Aorta (tissue), 5 donors: ENCODE results near the gene FSTL1. TPM values are rescaled to one million over a fixed set of nuclear protein-coding genes. Genes with fewer than 3 reads are reported as not detected.

Experiments used
- ATAC-seq: fragments of 200-7000 bp; cut with Tn5 transposase; one replicate; pipeline ENCODE4 v1.9.1; 2022; ENCODE audit warnings: moderate library complexity; ENCODE audit not compliant: low FRiP score
- DNase-seq, 2 donors: peaks; one replicate each; pipeline ENCODE4 v3.0.0-alpha.2; 2020
- H3K27ac ChIP-seq, 2 donors: one replicate each; pipeline ENCODE4 v1.5.1; 2013; ENCODE audit warnings: low read length in 2 of 2, mild to moderate bottlenecking in 2 of 2, moderate library complexity in 2 of 2, control low read depth in 1 of 2, inconsistent platforms in 1 of 2, low read depth in 1 of 2
- H3K27me3 ChIP-seq, 2 donors: one replicate each; pipeline ENCODE4 v1.6.1; 2013; ENCODE audit warnings: control low read depth in 1 of 2, low read length in 1 of 2, mild to moderate bottlenecking in 1 of 2, moderate library complexity in 1 of 2; ENCODE audit not compliant: insufficient read depth in 2 of 2, control insufficient read depth in 1 of 2
- H3K36me3 ChIP-seq, 2 donors: one replicate each; pipeline ENCODE4 v1.6.1; 2013; ENCODE audit warnings: control low read depth in 1 of 2, low read length in 1 of 2, mild to moderate bottlenecking in 1 of 2; ENCODE audit not compliant: insufficient read depth in 2 of 2, control insufficient read depth in 1 of 2
- H3K4me1 ChIP-seq, 2 donors: one replicate each; pipeline ENCODE4 v1.6.1; 2013; ENCODE audit warnings: low read length in 2 of 2, control low read depth in 1 of 2, mild to moderate bottlenecking in 1 of 2, moderate library complexity in 1 of 2; ENCODE audit not compliant: insufficient read depth in 2 of 2, control insufficient read depth in 1 of 2
- H3K4me3 ChIP-seq, 2 donors: one replicate each; pipeline ENCODE4 v1.5.1; 2013; ENCODE audit warnings: low read length in 2 of 2, control low read depth in 1 of 2, mild to moderate bottlenecking in 1 of 2
- H3K9me3 ChIP-seq: one replicate; pipeline ENCODE4 v1.6.1; 2013; ENCODE audit warnings: mild to moderate bottlenecking, low read length; ENCODE audit not compliant: control insufficient read depth
- WGBS, 2 donors: extraction: QIAGEN DNeasy Blood & Tissue Kit; methylation state at CpG; one replicate each; pipeline ENCODE4 v1.1.7; 2013; 5-methylcytosine and 5-hydroxymethylcytosine counted together
- intact Hi-C, 2 donors: fragments of 100-400 bp; cut with DNase I; formaldehyde crosslinking; loops; one replicate each; pipeline versions ENCODE4 v1.14.2 to v1.15.0; 2022
- polyA plus RNA-seq, 2 donors: library from polyadenylated mRNA; stranded (reverse); fragments of 200-250 nt; gene quantifications; one replicate each; pipeline ENCODE4 v1.2.3, GENCODE V29; 2013
- total RNA-seq, 2 donors: library from RNA; stranded (reverse); fragmentation: NEBNext Ultra II Directional; extraction: Animal tissue kit (Norgen Biotek cat#: 25700); gene quantifications; one replicate each; pipeline ENCODE4 v1.2.1, GENCODE V29; 2021
- donor health status: healthy with polysubstance abuse.
- donor health status: Bipolar disorder and iron deficiency.
- donor health status: DM: no; HTN: no; CAD: no.
- donor health status: DM: no; HTN: no; CAD: no.
- donor health status: DM: yes; HTN: yes; CAD: no.

Gene FSTL1
- total and polyA plus RNA-seq, 4 donors = 103 to 833 (median 517) TPM

DNA sequence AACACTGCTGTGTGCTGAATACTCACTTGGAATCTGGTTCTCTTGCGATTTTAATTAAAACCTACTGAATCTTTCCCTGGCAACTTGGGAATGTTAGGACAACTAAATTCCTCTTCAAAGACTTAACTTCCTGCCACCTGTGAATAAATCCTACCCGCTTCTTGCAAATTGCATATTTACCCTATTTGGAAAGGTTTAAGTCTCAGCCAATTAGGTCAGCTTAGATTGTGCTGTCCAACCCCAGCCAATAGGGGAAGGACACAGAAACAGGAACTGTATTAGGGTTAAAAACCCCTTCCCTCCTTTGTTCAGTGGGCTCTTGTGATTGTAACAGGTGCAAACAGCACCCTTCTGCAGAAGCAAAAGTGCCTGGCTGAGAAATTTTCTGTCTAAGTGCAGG lies 38.6 kb upstream of the FSTL1 start:
- Histone ChIP-seq H3K4me1 (no peaks in the 10 kb centered on the region), H3K27me3 (no peaks in the 10 kb centered on the region), H3K4me3 (no peak overlapping the region), H3K36me3 (no peaks in the 10 kb centered on the region), H3K9me3 (no peaks in the 10 kb centered on the region), H3K27ac (no peak overlapping the region)
- 98 to 100% methylated on average over 2 of the region's 2 CpGs for WGBS, 2 donors
- DNase-seq (no peak), ATAC-seq (no peak)
- intact Hi-C loops = no loop called here

DNA sequence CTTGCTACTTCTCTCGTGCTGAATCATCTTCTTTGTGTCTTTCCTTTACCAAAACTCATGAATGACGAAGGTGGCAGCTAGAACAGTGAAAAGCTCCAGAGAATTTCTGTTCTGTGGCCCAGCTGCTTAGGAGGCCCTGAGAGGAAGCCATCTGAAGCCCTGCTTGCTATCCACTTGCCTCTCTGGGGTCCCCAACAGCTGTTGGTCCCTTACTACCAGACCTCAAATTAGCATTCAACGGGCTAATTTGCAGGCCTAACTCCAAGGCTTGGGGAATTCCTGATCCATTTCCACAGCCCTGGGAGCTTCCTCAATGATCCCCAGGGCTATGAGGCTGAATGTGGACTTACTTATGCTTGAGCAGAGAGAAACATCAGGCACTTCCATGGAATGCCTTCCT lies 37.5 kb upstream of the FSTL1 start:
- H3K27ac ChIP-seq = no peak overlapping the region
- ATAC-seq = no peak
- intact Hi-C loops = no loop called here
- 75 to 84% methylated on average over 3 of the region's 3 CpGs for WGBS, 2 donors
- no peak for DNase-seq
- no peak overlapping the region for H3K4me3 ChIP-seq
- no peaks in the 10 kb centered on the region for H3K36me3 ChIP-seq
- no peaks in the 10 kb centered on the region for H3K9me3 ChIP-seq
- H3K27me3 ChIP-seq = no peaks in the 10 kb centered on the region
- no peaks in the 10 kb centered on the region for H3K4me1 ChIP-seq

DNA sequence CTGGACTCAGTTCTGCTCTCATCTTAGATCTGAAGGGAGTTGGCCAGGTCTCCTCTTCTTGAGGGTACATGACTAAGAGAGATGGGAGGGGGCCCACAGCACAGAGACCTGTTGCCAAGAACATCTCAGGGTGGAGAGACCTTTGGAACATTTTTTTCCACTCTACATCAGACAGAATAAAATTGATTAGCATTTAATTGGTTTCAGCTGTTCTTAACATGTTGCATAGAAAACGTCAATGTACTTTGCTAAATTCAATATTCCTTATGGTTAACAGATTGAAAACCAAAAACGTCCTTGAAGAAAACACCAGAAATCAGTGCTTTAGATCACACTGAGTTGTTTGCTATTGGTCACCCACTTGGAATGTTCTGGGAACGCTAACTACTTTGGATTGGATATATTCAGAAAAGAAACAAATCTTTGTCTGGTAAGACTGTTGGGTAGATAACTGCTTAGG lies 36.4 kb upstream of the FSTL1 start:
- Histone ChIP-seq H3K36me3 (no peaks in the 10 kb centered on the region), H3K9me3 (no peaks in the 10 kb centered on the region), H3K4me1 (no peaks in the 10 kb centered on the region), H3K4me3 (no peak overlapping the region), H3K27ac (no peak overlapping the region), H3K27me3 (no peaks in the 10 kb centered on the region)
- DNase-seq (no peak), ATAC-seq (peak; percentile 77)
- intact Hi-C loops = no loop called here
- 6 to 11% methylated on average over 3 of the region's 3 CpGs for WGBS, 2 donors

DNA sequence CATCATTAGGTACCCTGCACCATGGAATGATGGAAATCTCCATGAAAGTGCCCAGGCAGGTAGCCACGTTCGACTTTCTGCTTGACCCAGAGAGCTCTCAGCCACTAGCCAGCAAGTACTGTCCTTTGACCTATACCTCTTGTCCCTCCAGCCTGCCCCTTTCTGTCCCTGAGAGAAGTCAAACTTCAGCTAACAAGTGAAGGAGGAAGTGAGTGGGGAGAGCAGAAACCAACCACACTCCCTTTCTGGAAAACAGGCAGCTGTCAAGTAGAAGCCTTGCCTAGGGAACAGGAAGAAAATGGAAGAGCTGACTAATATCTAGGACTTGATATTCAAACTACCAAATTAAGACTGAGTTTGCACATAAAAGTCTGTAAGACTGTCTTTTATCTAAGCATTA lies 30.3 kb upstream of the FSTL1 start:
- no peaks in the 10 kb centered on the region for H3K9me3 ChIP-seq
- ATAC-seq = no peak
- 86 to 96% methylated on average over 2 of the region's 2 CpGs for WGBS, 2 donors

DNA sequence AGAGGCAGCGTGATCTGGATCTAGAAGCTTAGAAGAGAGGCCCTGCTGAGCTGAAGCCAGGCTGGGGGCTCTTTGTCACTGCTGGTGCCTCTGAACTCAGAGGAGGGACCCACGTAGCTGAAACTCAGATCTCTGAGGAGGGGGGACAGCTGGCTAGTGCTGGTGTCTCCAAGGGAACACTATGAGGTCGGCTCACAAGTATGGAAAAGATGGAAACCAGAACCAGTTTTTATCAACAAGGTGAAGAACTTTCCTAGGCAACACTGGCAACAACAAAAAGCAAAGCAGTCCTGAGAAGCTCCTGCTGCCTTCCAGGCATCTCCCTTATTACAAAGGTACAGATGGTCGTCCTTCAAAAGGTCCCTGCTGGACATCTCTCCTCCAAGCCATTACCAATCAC lies 27.0 kb upstream of the FSTL1 start:
- H3K27me3 ChIP-seq = no peaks in the 10 kb centered on the region
- intact Hi-C loops = no loop called here
- no peak overlapping the region for H3K27ac ChIP-seq
- H3K9me3 ChIP-seq = no peaks in the 10 kb centered on the region
- no peaks in the 10 kb centered on the region for H3K4me1 ChIP-seq
- no peak for ATAC-seq
- 73 to 88% methylated on average over 4 of the region's 4 CpGs for WGBS, 2 donors
- no peak overlapping the region for H3K4me3 ChIP-seq
- H3K36me3 ChIP-seq = no peaks in the 10 kb centered on the region
- no peak for DNase-seq

More for the DNA sequence above, 30.3 kb upstream of the FSTL1 start:
- intact Hi-C loops = no loop called here
- no peak for DNase-seq
- Histone ChIP-seq H3K4me3 (no peak overlapping the region), H3K27me3 (no peaks in the 10 kb centered on the region), H3K36me3 (no peaks in the 10 kb centered on the region), H3K27ac (no peak overlapping the region), H3K4me1 (no peaks in the 10 kb centered on the region)

DNA sequence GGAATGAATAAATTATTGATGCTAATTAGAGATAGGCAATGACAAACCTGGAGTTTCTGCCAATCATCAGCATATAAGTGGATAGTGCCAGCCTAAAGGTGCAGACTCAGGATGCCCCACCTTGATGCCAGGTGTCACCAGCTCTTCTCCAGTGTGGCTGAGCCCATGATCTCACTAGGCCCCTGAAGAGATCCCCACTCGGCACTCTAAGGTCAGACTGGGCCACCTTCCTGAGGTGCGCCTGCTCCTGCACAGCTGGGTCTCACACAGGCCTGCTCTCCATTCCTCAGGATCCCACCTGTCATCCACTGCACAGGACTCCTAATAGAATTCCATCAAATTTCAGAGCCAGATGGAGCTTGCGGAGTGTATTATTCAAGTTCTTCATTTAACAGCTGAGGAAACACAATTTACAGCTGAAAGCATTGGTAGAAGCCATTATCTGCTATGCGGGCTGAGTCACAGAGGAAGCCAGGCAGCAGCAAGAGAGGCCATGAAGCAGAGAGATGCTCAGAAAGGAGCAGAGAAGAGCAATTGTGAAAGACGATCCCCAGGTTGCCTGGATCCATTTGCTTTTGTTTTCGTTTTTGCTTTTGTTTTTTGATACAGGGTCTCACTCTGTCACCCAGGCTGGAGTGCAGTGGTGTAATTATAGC lies 25.1 kb upstream of the FSTL1 start:
- H3K4me3 ChIP-seq = no peak overlapping the region
- H3K27me3 ChIP-seq = no peaks in the 10 kb centered on the region
- intact Hi-C loops = no loop called here
- no peaks in the 10 kb centered on the region for H3K9me3 ChIP-seq
- ATAC-seq (no peak), DNase-seq (no peak)
- peaks cover 0 to 2% of the 10 kb centered on the region in 2 donors for H3K4me1 ChIP-seq
- no peaks in the 10 kb centered on the region for H3K36me3 ChIP-seq
- 92 to 94% methylated on average over 6 of the region's 6 CpGs for WGBS, 2 donors
- no peak overlapping the region for H3K27ac ChIP-seq

DNA sequence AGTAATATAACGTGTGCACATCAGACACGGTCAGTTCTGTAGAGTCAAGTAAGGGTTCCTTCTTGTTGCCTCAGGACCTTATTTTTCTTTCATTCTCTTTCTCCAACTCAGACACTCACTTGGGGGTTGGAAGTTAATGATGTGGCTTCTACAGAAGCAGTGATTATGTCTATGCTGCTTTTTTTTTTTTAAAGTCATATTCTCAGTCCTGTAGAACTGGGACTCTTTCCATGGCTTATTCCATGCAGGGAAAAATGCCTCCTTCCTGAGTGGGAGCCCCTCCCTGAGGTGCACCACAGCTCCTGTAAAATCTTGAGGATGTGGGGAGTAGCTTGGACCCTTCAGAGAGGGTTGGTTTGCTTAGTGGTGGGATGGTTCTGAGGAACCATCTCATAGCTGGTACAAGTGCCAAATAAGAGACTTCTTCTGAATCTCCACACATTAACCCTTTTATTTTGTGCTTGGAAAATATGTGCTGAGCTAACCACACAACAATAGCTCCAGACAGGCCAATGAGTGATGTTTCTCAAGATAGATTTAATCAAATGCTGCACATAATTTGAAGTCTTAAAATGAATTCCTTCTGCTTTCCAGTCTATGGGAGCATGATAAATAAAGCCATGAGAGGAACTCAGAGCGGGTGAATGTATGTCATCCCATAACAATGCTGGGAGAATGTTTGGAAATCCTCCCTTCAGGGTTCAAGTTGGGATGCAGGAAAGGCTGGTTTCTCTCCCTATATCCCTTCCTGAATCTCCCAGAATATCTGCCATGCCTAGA lies 23.3 kb upstream of the FSTL1 start:
- no peaks in the 10 kb centered on the region for H3K27me3 ChIP-seq
- WGBS, 2 donors = 95 to 98% methylated on average over 3 of the region's 3 CpGs
- ATAC-seq (no peak), DNase-seq (no peak)
- no peak overlapping the region for H3K4me3 ChIP-seq
- no peak overlapping the region for H3K27ac ChIP-seq
- no peaks in the 10 kb centered on the region for H3K36me3 ChIP-seq
- H3K9me3 ChIP-seq = no peaks in the 10 kb centered on the region
- intact Hi-C loops = no loop called here
- H3K4me1 ChIP-seq = peaks cover 2 to 3% of the 10 kb centered on the region in 2 donors

DNA sequence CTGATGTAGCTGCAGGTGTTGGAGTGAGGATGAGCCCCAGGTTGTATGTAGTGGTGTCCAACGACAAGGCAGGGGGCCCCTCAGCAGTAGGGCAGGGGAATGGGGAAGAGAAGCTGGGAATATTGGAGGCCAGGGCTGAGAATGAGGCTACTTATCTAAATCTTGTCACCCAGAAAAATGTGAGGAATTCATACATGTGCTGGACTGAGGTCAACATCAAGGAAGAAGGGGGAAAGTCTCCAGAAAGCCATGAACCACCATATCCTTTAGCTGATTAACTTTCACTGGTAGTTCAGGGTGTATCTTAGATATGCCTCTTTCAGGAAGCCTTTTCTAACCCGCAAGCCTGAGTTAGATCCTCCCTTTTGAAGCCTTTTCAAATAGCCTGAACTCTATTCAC lies 22.6 kb upstream of the FSTL1 start:
- H3K36me3 ChIP-seq = no peaks in the 10 kb centered on the region
- WGBS, 2 donors = 78 to 90% methylated on average over 2 of the region's 2 CpGs
- no peak overlapping the region for H3K27ac ChIP-seq
- intact Hi-C loops = no loop called here
- peaks cover 2 to 3% of the 10 kb centered on the region in 2 donors for H3K4me1 ChIP-seq
- no peaks in the 10 kb centered on the region for H3K9me3 ChIP-seq
- DNase-seq (no peak), ATAC-seq (no peak)
- no peaks in the 10 kb centered on the region for H3K27me3 ChIP-seq
- no peak overlapping the region for H3K4me3 ChIP-seq
